DOHH2 (cell line): Measurements from ENCODE around the gene SLC9A8.

Source experiments
- H3F3A ChIP-seq: fragments of 200-600 bp; sonication (generic), shearing (Covaris generic); 2 replicates; pipeline ENCODE4 v1.6.0; 2016; ENCODE audit warnings: antibody characterized with exemption, mild to moderate bottlenecking; ENCODE audit not compliant: control insufficient read depth, insufficient read depth
- H3K27ac ChIP-seq: fragments of 200-600 bp; sonication (generic); 2 replicates; pipeline ENCODE4 v1.5.1; 2014; ENCODE audit warnings: low read depth, mild to moderate bottlenecking, low read length, moderate library complexity
- H3K27me3 ChIP-seq: fragments of 200-600 bp; sonication (generic); 2 replicates; pipeline ENCODE4 v1.6.1; 2014; ENCODE audit warnings: mild to moderate bottlenecking, low read length, mixed read lengths; ENCODE audit not compliant: control insufficient read depth
- H3K36me3 ChIP-seq: fragments of 200-600 bp; sonication (generic); 2 replicates; pipeline ENCODE4 v1.6.1; 2014; ENCODE audit warnings: mild to moderate bottlenecking, low read length, moderate library complexity, mixed read lengths; ENCODE audit not compliant: control insufficient read depth
- H3K4me1 ChIP-seq: fragments of 200-600 bp; sonication (generic); 2 replicates; pipeline ENCODE4 v1.6.1; 2014; ENCODE audit warnings: mild to moderate bottlenecking, low read length, mixed read lengths; ENCODE audit not compliant: control insufficient read depth
- H3K4me2 ChIP-seq: fragments of 200-600 bp; sonication (generic); 2 replicates; pipeline ENCODE4 v1.6.0; 2014; ENCODE audit warnings: mild to moderate bottlenecking, low read length, moderate library complexity
- H3K4me3 ChIP-seq: fragments of 200-600 bp; sonication (generic); 2 replicates; pipeline ENCODE4 v1.5.1; 2014; ENCODE audit warnings: mild to moderate bottlenecking, low read length, mixed read lengths
- H3K79me2 ChIP-seq: fragments of 200-600 bp; sonication (generic); 2 replicates; pipeline ENCODE4 v1.6.1; 2014; ENCODE audit warnings: mild to moderate bottlenecking, low read length, mixed read lengths; ENCODE audit not compliant: control insufficient read depth
- H3K9me2 ChIP-seq: fragments of 200-600 bp; sonication (generic); replicated peaks from 2 replicates; pipeline ENCODE4 v1.6.1; 2014; ENCODE audit warnings: mild to moderate bottlenecking, low read length, mixed read lengths; ENCODE audit not compliant: control insufficient read depth
- H3K9me3 ChIP-seq: fragments of 200-600 bp; sonication (generic); 2 replicates; pipeline ENCODE4 v1.6.1; 2014; ENCODE audit warnings: antibody characterized with exemption, low read length, mixed read lengths; ENCODE audit not compliant: control insufficient read depth, insufficient read depth
- H4K20me1 ChIP-seq: fragments of 200-600 bp; sonication (generic); 2 replicates; pipeline ENCODE4 v1.6.0; 2014; ENCODE audit warnings: low read depth, mild to moderate bottlenecking, antibody characterized with exemption, low read length, moderate library complexity; ENCODE audit not compliant: control insufficient read depth, insufficient read depth
- EZH2phosphoT487 ChIP-seq: fragments of 200-600 bp; sonication (generic); IDR thresholded peaks from 2 replicates; pipeline ENCODE4 v1.6.1; 2017; ENCODE audit warnings: borderline replicate concordance, mild to moderate bottlenecking, antibody characterized with exemption, low read length, moderate library complexity, mixed read lengths
- TF ChIP-seq, protein P1 (sequence below): fragments of 200-600 bp; sonication (generic); IDR thresholded peaks from one replicate; pipeline ENCODE4 v1.5.1; 2014; ENCODE audit warnings: antibody characterized with exemption, mild to moderate bottlenecking, low read depth, low read length; ENCODE audit not compliant: poor library complexity, severe bottlenecking

Gene SLC9A8

GRCh38 chr20:49786196-49786595, 26.4 kb upstream of the SLC9A8 start:
- Histone ChIP-seq H3K27ac (no peak overlapping the region), H3K4me2 (peak overlapping the region; percentile 49), H3F3A (no peaks in the 10 kb centered on the region), H3K4me3 (peak overlapping the region; percentile 42), H3K36me3 (no peaks in the 10 kb centered on the region), H3K4me1 (peaks cover 27% of the 10 kb centered on the region), H3K9me2 (no peaks in the 10 kb centered on the region), H3K9me3 (no peaks in the 10 kb centered on the region), H3K79me2 (no peaks in the 10 kb centered on the region), H4K20me1 (no peaks in the 10 kb centered on the region), H3K27me3 (peaks cover 2% of the 10 kb centered on the region; the same call in 1 of the 2 replicates)
- TF ChIP-seq, protein P1, sequence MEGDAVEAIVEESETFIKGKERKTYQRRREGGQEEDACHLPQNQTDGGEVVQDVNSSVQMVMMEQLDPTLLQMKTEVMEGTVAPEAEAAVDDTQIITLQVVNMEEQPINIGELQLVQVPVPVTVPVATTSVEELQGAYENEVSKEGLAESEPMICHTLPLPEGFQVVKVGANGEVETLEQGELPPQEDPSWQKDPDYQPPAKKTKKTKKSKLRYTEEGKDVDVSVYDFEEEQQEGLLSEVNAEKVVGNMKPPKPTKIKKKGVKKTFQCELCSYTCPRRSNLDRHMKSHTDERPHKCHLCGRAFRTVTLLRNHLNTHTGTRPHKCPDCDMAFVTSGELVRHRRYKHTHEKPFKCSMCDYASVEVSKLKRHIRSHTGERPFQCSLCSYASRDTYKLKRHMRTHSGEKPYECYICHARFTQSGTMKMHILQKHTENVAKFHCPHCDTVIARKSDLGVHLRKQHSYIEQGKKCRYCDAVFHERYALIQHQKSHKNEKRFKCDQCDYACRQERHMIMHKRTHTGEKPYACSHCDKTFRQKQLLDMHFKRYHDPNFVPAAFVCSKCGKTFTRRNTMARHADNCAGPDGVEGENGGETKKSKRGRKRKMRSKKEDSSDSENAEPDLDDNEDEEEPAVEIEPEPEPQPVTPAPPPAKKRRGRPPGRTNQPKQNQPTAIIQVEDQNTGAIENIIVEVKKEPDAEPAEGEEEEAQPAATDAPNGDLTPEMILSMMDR: no peak
- no peak for TF ChIP-seq EZH2phosphoT487

- Histone ChIP-seq H3K4me2 (peak overlapping the region; percentile 49), H3K36me3 (no peaks in the 10 kb centered on the region), H3K9me2 (no peaks in the 10 kb centered on the region), H3K79me2 (no peaks in the 10 kb centered on the region), H3K27me3 (peaks cover 3% of the 10 kb centered on the region), H3F3A (no peaks in the 10 kb centered on the region), H3K27ac (no peak overlapping the region), H4K20me1 (no peaks in the 10 kb centered on the region), H3K4me3 (peak overlapping the region; percentile 42), H3K4me1 (peaks cover 28% of the 10 kb centered on the region), H3K9me3 (no peaks in the 10 kb centered on the region)
- TF ChIP-seq, protein P1: no peak
- no peak for TF ChIP-seq EZH2phosphoT487
Measured at GRCh38 chr20:49786668-49787370, 25.8 kb upstream of the SLC9A8 start.

DNA sequence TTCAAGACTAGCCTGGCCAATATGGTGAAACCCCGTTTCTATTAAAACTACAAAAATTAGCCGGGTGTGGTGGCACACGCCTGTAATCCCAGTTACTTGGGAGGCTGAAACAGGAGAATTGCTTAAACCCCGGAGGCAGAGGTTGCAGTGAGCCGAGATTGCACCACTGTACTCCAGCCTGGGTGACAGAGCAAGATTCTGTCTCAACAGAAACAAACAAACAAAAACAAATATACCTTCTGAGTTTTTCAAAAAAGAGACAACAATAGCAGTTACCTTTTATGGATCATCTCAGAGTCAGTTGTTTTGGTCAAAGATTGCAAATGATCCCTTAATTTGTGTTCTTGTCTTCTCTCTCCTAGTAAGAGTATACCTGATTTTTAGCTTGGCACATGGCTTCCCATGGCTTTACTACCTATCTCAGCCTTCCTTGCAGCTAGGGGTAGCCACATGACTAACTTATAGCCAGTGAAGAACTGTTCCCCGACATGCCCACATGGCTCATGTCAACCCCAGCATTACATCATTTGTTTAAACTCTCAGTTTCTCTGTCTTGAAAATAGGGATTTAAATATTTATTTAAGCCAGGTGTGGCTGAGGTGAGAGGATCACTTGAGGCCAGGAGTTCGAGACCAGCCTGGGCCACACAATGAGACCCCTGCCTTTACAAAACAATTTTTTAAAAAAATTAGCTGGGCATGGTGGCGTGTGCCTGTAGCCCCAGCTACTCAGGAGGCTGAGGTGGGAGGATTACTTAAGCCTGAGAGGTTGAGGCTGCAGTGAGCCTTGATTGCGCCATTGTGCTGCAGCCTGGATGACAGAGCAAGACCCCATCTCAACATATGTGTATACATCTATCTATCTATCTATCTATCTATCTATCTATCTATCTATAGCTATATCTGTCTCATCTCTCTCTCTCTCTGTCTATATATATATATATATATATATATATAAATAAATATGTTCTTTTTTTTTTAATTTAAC, 25.0 kb upstream of the SLC9A8 start:
- Histone ChIP-seq H3K36me3 (no peaks in the 10 kb centered on the region), H3F3A (no peaks in the 10 kb centered on the region), H3K9me2 (no peaks in the 10 kb centered on the region), H3K27ac (no peak overlapping the region), H3K4me1 (peaks cover 30% of the 10 kb centered on the region), H4K20me1 (no peaks in the 10 kb centered on the region), H3K79me2 (no peaks in the 10 kb centered on the region), H3K4me3 (no peak overlapping the region), H3K9me3 (no peaks in the 10 kb centered on the region), H3K4me2 (no peak overlapping the region), H3K27me3 (peaks cover 7% of the 10 kb centered on the region)
- TF ChIP-seq EZH2phosphoT487: no peak
- TF ChIP-seq, protein P1: no peak
